DOHH2 (cell line): Measurements from ENCODE around the gene RECQL5.
A peak's percentile ranks its signal among the peaks of the same experiment; 100 is the strongest.

Experiments used
- CTCF ChIP-seq: fragments of 200-600 bp; sonication (generic); IDR thresholded peaks from one replicate; pipeline ENCODE4 v1.5.1; 2014; ENCODE audit warnings: antibody characterized with exemption, mild to moderate bottlenecking, low read depth, low read length; ENCODE audit not compliant: poor library complexity, severe bottlenecking
- EZH2phosphoT487 ChIP-seq: fragments of 200-600 bp; sonication (generic); IDR thresholded peaks from 2 replicates; pipeline ENCODE4 v1.6.1; 2017; ENCODE audit warnings: borderline replicate concordance, mild to moderate bottlenecking, antibody characterized with exemption, low read length, moderate library complexity, mixed read lengths

- TF ChIP-seq CTCF (peak; percentile 39), EZH2phosphoT487 (no peak)
These were observed 52.9 kb downstream of the RECQL5 start for GRCh38 chr17:75614006-75614405.
